GM12865 (cell line): ENCODE results near the gene SENP6.

Experiments used
- DNase-seq: peaks from one replicate; pipeline ENCODE4 v3.0.0; 2010; ENCODE audit warnings: low read depth
- H3K4me3 ChIP-seq: 2 replicates; pipeline ENCODE4 v1.5.1; 2011; ENCODE audit warnings: mild to moderate bottlenecking, low read depth, low read length, control low read depth
- CTCF ChIP-seq: IDR thresholded peaks from 2 replicates; pipeline ENCODE4 v1.5.1; 2011; ENCODE audit warnings: low read length, control low read depth, low read depth, inconsistent platforms; ENCODE audit not compliant: insufficient read depth; ENCODE audit errors: missing control alignments

The SENP6 gene

DNA sequence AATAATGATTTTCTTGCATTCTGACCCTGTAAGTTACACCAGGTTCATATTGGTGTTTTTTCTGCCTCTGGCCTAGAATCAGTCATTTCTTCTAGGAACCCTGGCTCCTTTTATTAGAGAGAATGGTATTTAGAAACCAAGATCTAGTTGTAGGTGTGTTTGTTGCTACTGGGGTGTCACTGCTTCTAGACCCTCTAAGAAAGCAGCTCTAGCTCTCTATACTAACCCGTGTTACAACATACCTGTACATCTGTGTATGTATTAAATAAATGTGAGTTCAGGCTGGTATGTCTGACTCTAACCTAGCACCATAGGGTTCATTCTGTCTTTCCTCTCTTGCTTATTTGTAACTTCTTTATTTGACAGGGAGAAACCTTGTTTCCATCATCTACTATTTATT lies 16.8 kb downstream of the SENP6 start:
- H3K4me3 ChIP-seq, result no peak overlapping the region
- TF ChIP-seq CTCF, result no peak

GRCh38 chr6:75619230-75619899 lies 17.7 kb downstream of the SENP6 start:
- H3K4me3 ChIP-seq, result no peak overlapping the region
- no peak for DNase-seq
- TF ChIP-seq CTCF, result no peak

More for the DNA sequence above, 16.8 kb downstream of the SENP6 start:
- no peak for DNase-seq

GRCh38 chr6:75620381-75621304 lies 19.0 kb downstream of the SENP6 start:
- DNase-seq, result no peak
- H3K4me3 ChIP-seq, result no peak overlapping the region
- no peak for TF ChIP-seq CTCF

GRCh38 chr6:75621846-75622245 lies 20.2 kb downstream of the SENP6 start:
- TF ChIP-seq CTCF, result no peak
- DNase-seq, result no peak
- H3K4me3 ChIP-seq, result no peak overlapping the region

DNA sequence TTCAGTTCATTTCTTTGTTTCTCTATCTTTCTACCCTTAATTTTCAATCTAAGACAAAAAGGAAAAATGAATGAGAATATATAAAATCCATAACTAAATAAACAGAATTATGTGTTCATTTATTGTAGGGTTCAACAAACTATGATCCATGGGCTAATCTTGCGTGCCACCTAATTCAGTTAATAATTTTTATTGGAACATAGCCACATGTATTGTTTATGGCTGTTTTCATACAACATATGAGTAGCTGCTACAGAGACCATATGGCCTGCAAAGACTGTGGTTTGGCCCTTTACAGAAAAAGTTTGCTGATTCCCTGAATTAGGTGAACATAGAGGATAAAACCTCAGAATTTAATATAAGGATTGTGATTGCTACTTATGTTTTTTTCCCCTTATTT lies 21.8 kb downstream of the SENP6 start:
- TF ChIP-seq CTCF, result no peak

DNA sequence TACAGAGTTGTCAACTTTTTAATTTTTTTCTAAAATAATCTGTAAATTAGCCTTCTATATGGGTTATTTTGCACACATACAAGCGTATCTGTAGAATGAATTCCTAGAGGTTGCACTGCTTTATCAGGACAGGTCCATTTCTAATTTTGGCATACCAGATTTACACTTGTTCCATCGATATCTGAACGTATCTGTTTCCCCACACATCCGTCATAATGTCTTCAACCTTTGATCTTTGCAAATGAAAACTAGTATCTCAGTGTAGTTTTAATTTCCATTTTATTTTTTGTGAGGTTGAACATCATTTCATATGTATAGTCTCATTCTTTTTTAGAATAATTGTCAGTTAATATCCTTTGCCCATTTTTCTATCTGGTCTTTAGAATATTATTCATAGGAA lies 22.7 kb downstream of the SENP6 start:
- H3K4me3 ChIP-seq, result no peak overlapping the region
- no peak for TF ChIP-seq CTCF
- DNase-seq, result no peak

More for the DNA sequence above, 21.8 kb downstream of the SENP6 start:
- DNase-seq, result no peak
- H3K4me3 ChIP-seq, result no peak overlapping the region
